GM12872 (cell line): Measurements from ENCODE around the gene IFIT1B.

ENCODE experiments used
- CTCF ChIP-seq: IDR thresholded peaks from 3 replicates; pipeline ENCODE4 v1.5.1; 2011; ENCODE audit warnings: low read depth, mild to moderate bottlenecking, low read length, moderate library complexity; ENCODE audit not compliant: insufficient read depth

IFIT1B gene

GRCh38 chr10:89419548-89419947 is 41.7 kb downstream of the IFIT1B start:
- TF ChIP-seq CTCF = peak; percentile 51; the same call in 1 of the 3 replicates

- no peak for TF ChIP-seq CTCF
Observed at GRCh38 chr10:89421018-89421476, 43.2 kb downstream of the IFIT1B start.

GRCh38 chr10:89425000-89425399 is 47.1 kb downstream of the IFIT1B start:
- TF ChIP-seq CTCF = no peak

GRCh38 chr10:89426230-89426868 is 48.5 kb downstream of the IFIT1B start:
- TF ChIP-seq CTCF = peak; percentile 73

DNA sequence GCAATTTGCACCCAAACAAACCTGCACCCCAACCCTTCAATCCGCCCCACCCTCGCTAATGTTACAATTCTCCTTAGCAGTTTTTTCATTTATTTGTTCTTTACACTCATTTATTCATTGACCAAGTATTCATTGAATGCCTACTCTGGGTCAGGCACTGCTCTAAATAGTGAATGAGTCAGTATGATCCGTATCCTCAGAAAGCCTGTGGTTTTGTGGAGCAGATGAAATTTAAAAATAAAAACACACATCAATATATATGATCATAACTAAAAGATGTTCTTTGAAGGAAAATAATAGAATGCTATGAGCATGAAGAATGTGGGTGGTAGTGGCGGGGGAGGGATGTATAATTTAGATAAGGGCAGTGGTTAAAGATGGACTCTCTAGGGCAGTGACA is 49.8 kb downstream of the IFIT1B start:
- no peak for TF ChIP-seq CTCF

- TF ChIP-seq CTCF = no peak
Observed at GRCh38 chr10:89428877-89429276, 51.0 kb downstream of the IFIT1B start.

DNA sequence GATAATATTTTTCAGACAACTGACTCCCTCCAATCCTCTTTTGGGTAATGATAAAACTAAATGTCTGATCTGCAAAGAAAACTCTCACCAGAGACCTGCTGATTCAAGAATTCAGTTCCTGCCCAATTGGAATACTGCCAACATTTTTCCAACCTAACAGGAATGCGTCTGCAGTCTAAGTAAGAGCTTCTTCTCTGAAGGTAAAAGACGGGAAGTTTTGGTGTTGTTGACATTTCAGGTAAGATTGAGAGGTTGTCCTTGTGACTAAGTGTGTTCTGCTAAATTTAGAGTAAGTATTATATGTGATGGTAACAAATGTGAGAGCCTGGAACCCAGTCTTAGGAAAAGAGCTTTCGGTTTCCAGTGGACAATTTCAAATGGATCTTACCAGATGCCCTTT is 54.1 kb downstream of the IFIT1B start:
- TF ChIP-seq CTCF = no peak
